Omental fat pad (tissue), 4 donors: ENCODE measurements around the gene CLTA. TPM values are rescaled to one million over a fixed set of nuclear protein-coding genes. Genes with fewer than 3 reads are reported as not detected.

Source experiments
- ATAC-seq: fragments of 150-250 bp; one replicate; pipeline ENCODE4 v1.9.1; 2016; ENCODE audit warnings: mild to moderate bottlenecking, moderate library complexity; ENCODE audit not compliant: low FRiP score
- DNase-seq: peaks from one replicate; pipeline ENCODE4 v3.0.0-alpha.2; 2019; ENCODE audit warnings: low spot score
- CTCF ChIP-seq, 3 donors: fragments of 450-650 bp; IDR thresholded peaks; one replicate each; pipeline ENCODE4 v1.5.1; 2016 to 2017; ENCODE audit warnings: antibody characterized with exemption in 3 of 3, mild to moderate bottlenecking in 3 of 3, moderate library complexity in 2 of 3
- total RNA-seq, 4 donors: library from RNA; depleted of rRNA; stranded (reverse); fragments of >200 nt; gene quantifications; one replicate each; pipeline ENCODE4 v1.1.0, GENCODE V29; 2016

CLTA gene
- total RNA-seq, 4 donors from 2014 or later, result 180 to 187 (median 185) TPM

- DNase-seq, result no peak
Observed at GRCh38 chr9:36151316-36152210, 39.2 kb upstream of the CLTA start.

GRCh38 chr9:36152741-36153438, 37.8 kb upstream of the CLTA start:
- DNase-seq (no peak), ATAC-seq (no peak)
- no peak for TF ChIP-seq CTCF (IDR thresholded peaks at IDR 0.05)

More at GRCh38 chr9:36151316-36152210, 39.2 kb upstream of the CLTA start:
- no peak for TF ChIP-seq CTCF (IDR thresholded peaks at IDR 0.05)
- no peak for ATAC-seq

GRCh38 chr9:36153746-36154145, 37.0 kb upstream of the CLTA start:
- DNase-seq, result no peak
- TF ChIP-seq CTCF (IDR thresholded peaks at IDR 0.05), result no peak
- no peak for ATAC-seq

GRCh38 chr9:36154331-36154952, 36.3 kb upstream of the CLTA start:
- TF ChIP-seq CTCF (IDR thresholded peaks at IDR 0.05), result no peak
- ATAC-seq, result peak; percentile 81
- DNase-seq, result no peak

- DNase-seq, result no peak
- ATAC-seq, result no peak
- no peak for TF ChIP-seq CTCF (IDR thresholded peaks at IDR 0.05)
Observed at GRCh38 chr9:36156116-36156515, 34.6 kb upstream of the CLTA start.

GRCh38 chr9:36158122-36158521, 32.6 kb upstream of the CLTA start:
- no peak for ATAC-seq
- no peak for DNase-seq
- TF ChIP-seq CTCF (IDR thresholded peaks at IDR 0.05), result no peak
